ENCODE results near the gene PRG3. TPM values are rescaled to one million over a fixed set of nuclear protein-coding genes. Genes with fewer than 3 reads are reported as not detected.

Gene PRG3
- total and polyA plus RNA-seq, 2 donors (not counting 1 experiment from before 2014, with no cell fraction given) = not detected

GRCh38 chr11:57386178-57386940 is 5.4 kb upstream of the PRG3 start:
- peaks cover 3% of the 10 kb centered on the region for H3K27me3 Mint-ChIP-seq
- no peak overlapping the region for H3K4me3 ChIP-seq (ENCODE audit: control extremely low read depth in 1 of 5, extremely low read depth in 1 of 5, insufficient read depth in 1 of 5, low read depth in 2 of 5, low read length in 4 of 5)
- WGBS (ENCODE audit: insufficient coverage) = 93% methylated on average over 3 of the region's 5 CpGs
- ATAC-seq (ENCODE audit: low read depth) = no peak
- H3K9me3 ChIP-seq (ENCODE audit: control extremely low read depth in 1 of 3, control insufficient read depth in 2 of 3, insufficient read depth in 1 of 3, low read length in 2 of 3) = no peaks in the 10 kb centered on the region
- ChIA-PET CTCF (no interaction called here), POLR2A (no interaction called here)
- H3K27ac Mint-ChIP-seq = no peak overlapping the region
- TF ChIP-seq EZH2 (IDR thresholded peaks at IDR 0.05; ENCODE audit: borderline replicate concordance, insufficient read depth, low read depth, low read length, poor library complexity, severe bottlenecking) = no peak
- TF ChIP-seq CTCF (IDR thresholded peaks at IDR 0.05) = no peak
- no peaks in the 10 kb centered on the region for H3K36me3 ChIP-seq (replicated peaks in 1 of 2; ENCODE audit: control extremely low read depth in 1 of 2, control insufficient read depth in 1 of 2, extremely low read depth in 1 of 2, insufficient read depth in 2 of 2, low read length in 1 of 2)
- no peak overlapping the region for H3K4me3 Mint-ChIP-seq
- H3K27me3 ChIP-seq (replicated peaks in 1 of 4; ENCODE audit: control extremely low read depth in 1 of 4, control insufficient read depth in 3 of 4, insufficient read depth in 4 of 4, low read length in 3 of 4) = no peaks in the 10 kb centered on the region
- H3K79me2 ChIP-seq (ENCODE audit: control insufficient read depth, insufficient read depth, low read length) = no peaks in the 10 kb centered on the region
- H3K27ac ChIP-seq (ENCODE audit: low read length in 2 of 2) = no peak overlapping the region
- no peaks in the 10 kb centered on the region for H3K4me1 ChIP-seq (ENCODE audit: control insufficient read depth in 2 of 2, insufficient read depth in 2 of 2, low read length in 2 of 2)
- H3K9me3 Mint-ChIP-seq (ENCODE audit: insufficient read depth) = no peaks in the 10 kb centered on the region
- no peaks in the 10 kb centered on the region for H4K20me1 ChIP-seq (ENCODE audit: control insufficient read depth, insufficient read depth, low read length, poor library complexity, severe bottlenecking)
- H3K4me2 ChIP-seq (replicated peaks; ENCODE audit: low read depth, low read length, poor library complexity, severe bottlenecking) = no peak overlapping the region
- H3K4me1 Mint-ChIP-seq = no peaks in the 10 kb centered on the region
- no peak for DNase-seq
- no peak overlapping the region for H3K9ac ChIP-seq (ENCODE audit: low read length)
- no peak overlapping the region for H2AFZ ChIP-seq (ENCODE audit: insufficient read depth, low read depth, low read length, poor library complexity, severe bottlenecking)
- intact Hi-C loops (cut with micrococcal nuclease) = no loop called here

- ATAC-seq (ENCODE audit: low read depth) (no peak), DNase-seq (no peak)
- Mint-ChIP-seq H3K9me3 (ENCODE audit: insufficient read depth) (no peaks in the 10 kb centered on the region), H3K27ac (no peak overlapping the region), H3K4me1 (no peaks in the 10 kb centered on the region), H3K27me3 (peaks cover 20% of the 10 kb centered on the region), H3K4me3 (no peak overlapping the region)
- Histone ChIP-seq H2AFZ (ENCODE audit: insufficient read depth, low read depth, low read length, poor library complexity, severe bottlenecking) (no peak overlapping the region), H3K36me3 (replicated peaks in 1 of 2; ENCODE audit: control extremely low read depth in 1 of 2, control insufficient read depth in 1 of 2, extremely low read depth in 1 of 2, insufficient read depth in 2 of 2, low read length in 1 of 2) (no peaks in the 10 kb centered on the region), H3K4me1 (ENCODE audit: control insufficient read depth in 2 of 2, insufficient read depth in 2 of 2, low read length in 2 of 2) (no peaks in the 10 kb centered on the region), H4K20me1 (ENCODE audit: control insufficient read depth, insufficient read depth, low read length, poor library complexity, severe bottlenecking) (no peaks in the 10 kb centered on the region), H3K4me2 (replicated peaks; ENCODE audit: low read depth, low read length, poor library complexity, severe bottlenecking) (no peak overlapping the region), H3K4me3 (ENCODE audit: control extremely low read depth in 1 of 5, extremely low read depth in 1 of 5, insufficient read depth in 1 of 5, low read depth in 2 of 5, low read length in 4 of 5) (no peak overlapping the region), H3K9ac (ENCODE audit: low read length) (no peak overlapping the region), H3K27ac (ENCODE audit: low read length in 2 of 2) (no peak overlapping the region), H3K9me3 (ENCODE audit: control extremely low read depth in 1 of 3, control insufficient read depth in 2 of 3, insufficient read depth in 1 of 3, low read length in 2 of 3) (no peaks in the 10 kb centered on the region), H3K27me3 (replicated peaks in 1 of 4; ENCODE audit: control extremely low read depth in 1 of 4, control insufficient read depth in 3 of 4, insufficient read depth in 4 of 4, low read length in 3 of 4) (peaks cover 0 to 5% (median 0%) of the 10 kb centered on the region in 4 experiments), H3K79me2 (ENCODE audit: control insufficient read depth, insufficient read depth, low read length) (no peaks in the 10 kb centered on the region)
- POLR2A ChIA-PET = no interaction called here
- WGBS (ENCODE audit: insufficient coverage) = 40% methylated on average over 7 of the region's 10 CpGs
- intact Hi-C loops (cut with micrococcal nuclease) = no loop called here
- no peak for TF ChIP-seq EZH2 (IDR thresholded peaks at IDR 0.05; ENCODE audit: borderline replicate concordance, insufficient read depth, low read depth, low read length, poor library complexity, severe bottlenecking)
- TF ChIP-seq CTCF (IDR thresholded peaks at IDR 0.05) = no peak
- CTCF ChIA-PET = no interaction called here
Observed at GRCh38 chr11:57379732-57380131, 1.2 kb downstream of the PRG3 start.

Measured in B cell (primary cell).